Upper lobe of left lung (tissue), 6 donors: ENCODE data around the gene QPCT. TPM values are rescaled to one million over a fixed set of nuclear protein-coding genes. Genes with fewer than 3 reads are reported as not detected.
"Not testable (repeated sequence)": the region's sequence is repeated elsewhere in the genome, so short reads cannot be mapped to it uniquely, and the experiment has no call there.

Experiments
- ATAC-seq, 2 donors: fragments of 200-7000 bp; cut with Tn5 transposase; one replicate each; pipeline ENCODE4 v1.9.1; 2022; ENCODE audit warnings: mild to moderate bottlenecking in 2 of 2, moderate library complexity in 2 of 2; ENCODE audit not compliant: low FRiP score in 2 of 2
- DNase-seq, 2 donors: peaks; one replicate each; pipeline ENCODE4 v3.0.0-alpha.2; 2019 to 2020
- H3K27ac ChIP-seq, 4 donors: fragments of 200-600 bp; sonication (generic); one replicate each; pipeline ENCODE4 v1.5.1; 2016 to 2019
- H3K27me3 ChIP-seq, 4 donors: fragments of 200-600 bp; sonication (generic); one replicate each; pipeline ENCODE4 v1.5.1; 2017 to 2019
- H3K36me3 ChIP-seq, 4 donors: fragments of 200-600 bp; sonication (generic); one replicate each; pipeline ENCODE4 v1.5.1; 2016 to 2019
- H3K4me1 ChIP-seq, 4 donors: fragments of 200-600 bp; sonication (generic); one replicate each; pipeline ENCODE4 v1.5.1; 2018 to 2019
- H3K4me3 ChIP-seq, 4 donors: fragments of 200-600 bp; sonication (generic); one replicate each; pipeline ENCODE4 v1.5.1; 2017 to 2019; ENCODE audit warnings: mild to moderate bottlenecking in 2 of 4, moderate library complexity in 1 of 4
- H3K9me3 ChIP-seq, 4 donors: fragments of 200-600 bp; sonication (generic); one replicate each; pipeline ENCODE4 v1.5.1; 2018 to 2019
- CTCF ChIP-seq, 6 experiments: fragments of 450-650 bp in 4 of 6; fragments of 200-600 bp in 2 of 6; sonication (generic) in 2 of 6; IDR thresholded peaks; one replicate each; pipeline ENCODE4 v1.5.1; 2016 to 2019; ENCODE audit warnings: antibody characterized with exemption in 6 of 6
- EP300 ChIP-seq, 4 donors: sonication (generic); formaldehyde crosslinking; IDR thresholded peaks; one replicate each; pipeline ENCODE4 v1.5.1; 2017; ENCODE audit warnings: antibody characterized with exemption in 4 of 4, control low read depth in 2 of 4
- POLR2A ChIP-seq, 4 donors: fragments of 450-650 bp; IDR thresholded peaks; one replicate each; pipeline ENCODE4 v1.5.1; 2016 to 2017; ENCODE audit warnings: antibody characterized with exemption in 4 of 4, mild to moderate bottlenecking in 2 of 4
- POLR2AphosphoS5 ChIP-seq, 2 donors: sonication (generic); formaldehyde crosslinking; IDR thresholded peaks; one replicate each; pipeline ENCODE4 v1.5.1; 2017; ENCODE audit warnings: antibody characterized with exemption in 2 of 2
- WGBS, 2 donors: methylation state at CpG; one replicate each; pipeline ENCODE4 v1.1.5; 2017 to 2018; 5-methylcytosine and 5-hydroxymethylcytosine counted together
- total RNA-seq, 6 donors: library from RNA; depleted of rRNA in 4 of 6; stranded (reverse); fragments of >200 nt in 4 of 6; gene quantifications; one replicate each; pipeline versions ENCODE4 v1.1.0 to v1.2.1, GENCODE V29; 2016 to 2021
- donor health status: DM: no; HTN: no; CAD: no; lungs with moderate emphysema.
- donor health status: DM: no; HTN: yes; CAD: no; lungs with severe emphysema.

Gene QPCT
- total RNA-seq, 6 donors from 2014 or later, result 2.0 to 12.5 (median 6.0) TPM; not detected in 1

GRCh38 chr2:37400041-37400440, 55.6 kb downstream of the QPCT start:
- WGBS, 2 donors, result 94 to 97% methylated on average over 4 of the region's 4 CpGs
- H3K27ac ChIP-seq, result no peak overlapping the region
- no peak overlapping the region for H3K4me3 ChIP-seq
- DNase-seq, result no peak
- TF ChIP-seq POLR2A (IDR thresholded peaks at IDR 0.05) (no peak), CTCF (IDR thresholded peaks at IDR 0.05) (no peak), POLR2AphosphoS5 (IDR thresholded peaks at IDR 0.05) (no peak), EP300 (IDR thresholded peaks at IDR 0.05) (no peak)
- no peak for ATAC-seq
- H3K36me3 ChIP-seq, result no peaks in the 10 kb centered on the region
- no peaks in the 10 kb centered on the region for H3K4me1 ChIP-seq
- no peaks in the 10 kb centered on the region for H3K27me3 ChIP-seq
- no peaks in the 10 kb centered on the region for H3K9me3 ChIP-seq

GRCh38 chr2:37402636-37403035, 58.2 kb downstream of the QPCT start:
- no peak for DNase-seq
- Histone ChIP-seq H3K36me3 (no peaks in the 10 kb centered on the region), H3K4me1 (no peaks in the 10 kb centered on the region), H3K9me3 (no peaks in the 10 kb centered on the region), H3K4me3 (no peak overlapping the region), H3K27me3 (no peaks in the 10 kb centered on the region), H3K27ac (no peak overlapping the region)
- no peak for ATAC-seq
- TF ChIP-seq CTCF (IDR thresholded peaks at IDR 0.05) (no peak), POLR2A (IDR thresholded peaks at IDR 0.05) (no peak), EP300 (IDR thresholded peaks at IDR 0.05) (no peak), POLR2AphosphoS5 (IDR thresholded peaks at IDR 0.05) (no peak)
- 81 to 86% methylated on average over 6 of the region's 6 CpGs for WGBS, 2 donors

GRCh38 chr2:37405781-37406180, 61.4 kb downstream of the QPCT start:
- no peak for TF ChIP-seq POLR2A (IDR thresholded peaks at IDR 0.05)
- no peak for TF ChIP-seq EP300 (IDR thresholded peaks at IDR 0.05)
- TF ChIP-seq POLR2AphosphoS5 (IDR thresholded peaks at IDR 0.05), result no peak
- no peak for TF ChIP-seq CTCF (IDR thresholded peaks at IDR 0.05)
- no peak for DNase-seq
- Histone ChIP-seq H3K9me3 (no peaks in the 10 kb centered on the region), H3K4me1 (no peaks in the 10 kb centered on the region), H3K27me3 (no peaks in the 10 kb centered on the region), H3K27ac (no peak overlapping the region), H3K4me3 (no peak overlapping the region), H3K36me3 (no peaks in the 10 kb centered on the region)
- WGBS, 2 donors, result 67 to 74% methylated on average over 2 of the region's 2 CpGs
- no peak for ATAC-seq

- H3K4me1 ChIP-seq, result peaks cover 0 to 13% (median 6%) of the 10 kb centered on the region in 4 donors
- no peaks in the 10 kb centered on the region for H3K27me3 ChIP-seq
- ATAC-seq (no peak), DNase-seq (no peak)
- 76 to 85% methylated on average over 6 of the region's 6 CpGs for WGBS, 2 donors
- TF ChIP-seq CTCF (IDR thresholded peaks at IDR 0.05) (no peak), POLR2A (IDR thresholded peaks at IDR 0.05) (no peak), EP300 (IDR thresholded peaks at IDR 0.05) (no peak), POLR2AphosphoS5 (IDR thresholded peaks at IDR 0.05) (no peak)
- no peak overlapping the region for H3K27ac ChIP-seq
- H3K36me3 ChIP-seq, result no peaks in the 10 kb centered on the region
- no peaks in the 10 kb centered on the region for H3K9me3 ChIP-seq
- H3K4me3 ChIP-seq, result no peak overlapping the region
These were observed 67.8 kb downstream of the QPCT start for GRCh38 chr2:37412231-37412630.

- H3K9me3 ChIP-seq, ATAC-seq, DNase-seq, H3K4me3 ChIP-seq, H3K36me3 ChIP-seq, H3K27me3 ChIP-seq, H3K27ac ChIP-seq: not testable (repeated sequence)
- peaks cover 0 to 13% (median 6%) of the 10 kb centered on the region in 4 donors for H3K4me1 ChIP-seq
- 81 to 92% methylated on average over 4 of the region's 4 CpGs for WGBS, 2 donors
These were observed 69.6 kb downstream of the QPCT start for GRCh38 chr2:37413911-37414469.
